Astrocyte of the cerebellum (primary cell): ENCODE results near the gene LRRC8C.

Experiments
- DNase-seq: peaks from one replicate; pipeline ENCODE4 v3.0.0-alpha.2; 2011; ENCODE audit warnings: low read depth
- H3K4me3 ChIP-seq: 2 replicates; pipeline ENCODE4 v1.5.1; 2011; ENCODE audit warnings: mild to moderate bottlenecking, low read depth, low read length, moderate library complexity
- in situ Hi-C: cut with HindIII; loops from 2 replicates; pipeline ENCODE4 v1.10.0; 2017; ENCODE audit warnings: low sequenced_read_pairs
- TF ChIP-seq, protein P1 (sequence below): IDR thresholded peaks from 2 replicates; pipeline ENCODE4 v1.5.1; 2012; ENCODE audit warnings: low read length, low read depth, moderate library complexity, mild to moderate bottlenecking; ENCODE audit errors: missing control alignments

The LRRC8C gene

GRCh38 chr1:89632657-89633247 lies at the start of gene LRRC8C:
Gene LRRC8C, plus strand, starts transcription at chr1:89633120. Its CDS starts 53,354 bp downstream, at chr1:89686474.
- in situ Hi-C loops = loop anchor here (25.0 kb wide), 1 partner anchor 330 kb away; no protein-coding TSS in a partner anchor
- TF ChIP-seq, protein P1, sequence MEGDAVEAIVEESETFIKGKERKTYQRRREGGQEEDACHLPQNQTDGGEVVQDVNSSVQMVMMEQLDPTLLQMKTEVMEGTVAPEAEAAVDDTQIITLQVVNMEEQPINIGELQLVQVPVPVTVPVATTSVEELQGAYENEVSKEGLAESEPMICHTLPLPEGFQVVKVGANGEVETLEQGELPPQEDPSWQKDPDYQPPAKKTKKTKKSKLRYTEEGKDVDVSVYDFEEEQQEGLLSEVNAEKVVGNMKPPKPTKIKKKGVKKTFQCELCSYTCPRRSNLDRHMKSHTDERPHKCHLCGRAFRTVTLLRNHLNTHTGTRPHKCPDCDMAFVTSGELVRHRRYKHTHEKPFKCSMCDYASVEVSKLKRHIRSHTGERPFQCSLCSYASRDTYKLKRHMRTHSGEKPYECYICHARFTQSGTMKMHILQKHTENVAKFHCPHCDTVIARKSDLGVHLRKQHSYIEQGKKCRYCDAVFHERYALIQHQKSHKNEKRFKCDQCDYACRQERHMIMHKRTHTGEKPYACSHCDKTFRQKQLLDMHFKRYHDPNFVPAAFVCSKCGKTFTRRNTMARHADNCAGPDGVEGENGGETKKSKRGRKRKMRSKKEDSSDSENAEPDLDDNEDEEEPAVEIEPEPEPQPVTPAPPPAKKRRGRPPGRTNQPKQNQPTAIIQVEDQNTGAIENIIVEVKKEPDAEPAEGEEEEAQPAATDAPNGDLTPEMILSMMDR = peak; percentile 2
- DNase-seq = no peak
- peak within 1 kb of the TSS; percentile 72 for H3K4me3 ChIP-seq

GRCh38 chr1:89584211-89584610 lies 48.7 kb upstream of the LRRC8C start:
- in situ Hi-C loops = no loop called here
- no peak overlapping the region for H3K4me3 ChIP-seq
- DNase-seq = no peak
- TF ChIP-seq, protein P1 = no peak

DNA sequence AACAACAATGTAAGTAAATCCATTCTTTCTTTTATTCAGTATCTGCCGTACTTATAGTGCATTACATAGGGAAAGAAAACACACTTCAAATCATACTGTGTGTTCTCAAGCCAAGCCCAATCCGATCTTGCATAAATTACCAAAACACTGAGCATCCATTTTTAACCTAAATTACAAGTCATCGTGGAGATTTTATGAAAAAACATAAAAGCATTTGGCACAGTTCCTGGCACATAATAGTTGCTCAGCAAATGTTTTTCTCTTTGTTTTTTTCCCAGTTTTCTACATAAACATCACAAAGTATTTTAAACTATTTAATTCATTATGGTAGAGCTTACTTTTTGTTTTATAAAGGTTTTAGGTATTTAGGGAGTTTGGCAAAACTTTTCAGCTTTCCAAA lies 48.1 kb upstream of the LRRC8C start:
- DNase-seq = no peak
- no peak overlapping the region for H3K4me3 ChIP-seq
- TF ChIP-seq, protein P1 = no peak
- in situ Hi-C loops = no loop called here

- in situ Hi-C loops = no loop called here
- TF ChIP-seq, protein P1 = no peak
These were observed 45.2 kb upstream of the LRRC8C start for GRCh38 chr1:89587729-89588161.

GRCh38 chr1:89588480-89588879 lies 44.4 kb upstream of the LRRC8C start:
- TF ChIP-seq, protein P1 = no peak
- DNase-seq = no peak
- in situ Hi-C loops = no loop called here
- H3K4me3 ChIP-seq = no peak overlapping the region

More at GRCh38 chr1:89587729-89588161, 45.2 kb upstream of the LRRC8C start:
- no peak overlapping the region for H3K4me3 ChIP-seq
- no peak for DNase-seq

DNA sequence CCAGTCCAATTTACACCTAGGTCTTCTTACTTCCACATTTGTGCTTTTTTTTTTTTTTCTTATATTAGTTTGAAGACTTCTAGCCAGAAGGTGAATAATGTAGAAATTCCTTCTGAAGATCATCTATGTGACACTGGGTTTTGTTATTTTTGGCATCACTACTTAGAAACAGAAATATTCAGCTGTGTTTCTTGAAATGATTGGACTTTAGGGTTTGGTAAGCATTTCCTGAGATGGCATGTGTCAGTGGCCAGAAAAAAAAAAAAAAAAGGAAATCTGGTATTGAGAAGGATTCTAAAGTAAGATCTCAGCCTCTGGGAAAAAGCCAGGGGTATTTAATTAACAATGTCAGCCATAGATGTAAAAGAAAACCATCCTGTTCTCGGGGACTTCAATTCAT lies 43.4 kb upstream of the LRRC8C start:
- H3K4me3 ChIP-seq = no peak overlapping the region
- in situ Hi-C loops = no loop called here
- peak; percentile 9 for DNase-seq
- TF ChIP-seq, protein P1 = no peak
